22Rv1 (cell line): ENCODE data around the gene PPP2R3A.

Source experiments
- CTCF ChIP-seq: fragments of 450-650 bp; IDR thresholded peaks from 2 replicates; pipeline ENCODE4 v1.5.1; 2017; ENCODE audit warnings: mild to moderate bottlenecking
- ZFX ChIP-seq: fragments of 450-650 bp; IDR thresholded peaks from 2 replicates; pipeline ENCODE4 v1.6.1; 2017; ENCODE audit warnings: antibody characterized with exemption, borderline replicate concordance

DNA sequence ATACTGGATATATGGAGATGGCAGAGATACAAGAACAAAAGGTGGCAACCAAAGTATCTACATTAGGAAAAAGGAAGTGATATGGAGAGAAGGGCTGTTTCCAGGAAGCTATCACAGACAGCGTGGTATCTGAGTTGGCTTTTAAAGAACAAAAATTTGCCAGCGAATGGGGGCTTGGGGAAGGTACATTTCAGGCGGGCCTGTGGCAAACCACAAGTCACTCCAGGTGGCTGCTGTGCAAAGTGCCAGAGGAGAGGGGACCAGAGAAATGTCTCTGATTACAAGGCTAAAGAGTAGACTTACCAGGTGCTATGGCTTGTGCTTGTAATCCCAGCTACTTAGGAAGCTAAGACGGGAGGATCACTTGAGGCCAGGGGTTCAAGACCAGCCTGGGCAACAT, 139.5 kb downstream of the PPP2R3A start:
- TF ChIP-seq CTCF (no peak), ZFX (no peak)
